HEK293T (cell line): ENCODE measurements around the gene UNKL.

ENCODE experiments used
- CTCF ChIA-PET: fragments of 350-600 bp; formaldehyde crosslinking; extraction: SDS; loops from one replicate; lab custom pipeline; 2021; ENCODE audit warnings: antibody characterized with exemption, inconsistent platforms; lab: Yijun Ruan, JAX
- POLR2A ChIA-PET: fragments of 350-600 bp; formaldehyde crosslinking; extraction: SDS; loops from one replicate; lab custom pipeline; 2020; ENCODE audit warnings: antibody characterized with exemption, inconsistent platforms; lab: Yijun Ruan, JAX
- DNase-seq: peaks from one replicate; pipeline ENCODE4 v3.0.0; 2012; ENCODE audit warnings: mixed read lengths; ENCODE audit errors: extremely low spot score
- ARNT ChIP-seq: fragments of 450-650 bp; IDR thresholded peaks from 2 replicates; pipeline ENCODE4 v1.6.1; 2017; ENCODE audit warnings: mild to moderate bottlenecking
- BHLHE40 ChIP-seq: fragments of 450-650 bp; IDR thresholded peaks from 2 replicates; pipeline ENCODE4 v1.6.1; 2016; ENCODE audit warnings: mild to moderate bottlenecking, moderate library complexity, borderline replicate concordance
- CTBP1 ChIP-seq: fragments of 450-650 bp; IDR thresholded peaks from 2 replicates; pipeline ENCODE4 v1.6.1; 2016; ENCODE audit warnings: borderline replicate concordance
- ELF4 ChIP-seq: fragments of 450-650 bp; IDR thresholded peaks from 2 replicates; pipeline ENCODE4 v1.6.1; 2017; ENCODE audit warnings: antibody characterized with exemption
- FOXA1 ChIP-seq: fragments of 450-650 bp; IDR thresholded peaks from 2 replicates; pipeline ENCODE4 v1.6.1; 2016; ENCODE audit warnings: mild to moderate bottlenecking
- FOXK2 ChIP-seq: fragments of 450-650 bp; IDR thresholded peaks from 2 replicates; pipeline ENCODE4 v1.6.1; 2016; ENCODE audit warnings: mild to moderate bottlenecking
- FOXM1 ChIP-seq: fragments of 450-650 bp; IDR thresholded peaks from 2 replicates; pipeline ENCODE4 v1.6.1; 2017; ENCODE audit warnings: mild to moderate bottlenecking, borderline replicate concordance
- HDGF ChIP-seq: fragments of 450-650 bp; IDR thresholded peaks from 2 replicates; pipeline ENCODE4 v1.6.1; 2017; ENCODE audit warnings: antibody characterized with exemption, borderline replicate concordance
- L3MBTL2 ChIP-seq: fragments of 450-650 bp; conservative IDR thresholded peaks from 2 replicates; pipeline ENCODE4 v1.6.1; 2016; ENCODE audit warnings: mild to moderate bottlenecking
- LEF1 ChIP-seq: fragments of 450-650 bp; IDR thresholded peaks from 2 replicates; pipeline ENCODE4 v1.6.1; 2017; ENCODE audit warnings: mild to moderate bottlenecking, borderline replicate concordance
- NFRKB ChIP-seq: fragments of 450-650 bp; IDR thresholded peaks from 2 replicates; pipeline ENCODE4 v1.6.1; 2016; ENCODE audit warnings: mild to moderate bottlenecking, moderate library complexity
- SP1 ChIP-seq: fragments of 450-650 bp; IDR thresholded peaks from 2 replicates; pipeline ENCODE4 v1.6.1; 2017
- SUZ12 ChIP-seq: fragments of 450-650 bp; IDR thresholded peaks from 2 replicates; pipeline ENCODE4 v1.6.1; 2016; ENCODE audit warnings: mild to moderate bottlenecking
- TARDBP ChIP-seq: fragments of 450-650 bp; IDR thresholded peaks from 2 replicates; pipeline ENCODE4 v1.6.1; 2016
- ZNF384 ChIP-seq: fragments of 450-650 bp; IDR thresholded peaks from 2 replicates; pipeline ENCODE4 v1.6.1; 2016
- TF ChIP-seq, protein P1 (sequence below): fragments of 450-650 bp; IDR thresholded peaks from 2 replicates; pipeline ENCODE4 v1.6.1; 2016

UNKL gene

DNA sequence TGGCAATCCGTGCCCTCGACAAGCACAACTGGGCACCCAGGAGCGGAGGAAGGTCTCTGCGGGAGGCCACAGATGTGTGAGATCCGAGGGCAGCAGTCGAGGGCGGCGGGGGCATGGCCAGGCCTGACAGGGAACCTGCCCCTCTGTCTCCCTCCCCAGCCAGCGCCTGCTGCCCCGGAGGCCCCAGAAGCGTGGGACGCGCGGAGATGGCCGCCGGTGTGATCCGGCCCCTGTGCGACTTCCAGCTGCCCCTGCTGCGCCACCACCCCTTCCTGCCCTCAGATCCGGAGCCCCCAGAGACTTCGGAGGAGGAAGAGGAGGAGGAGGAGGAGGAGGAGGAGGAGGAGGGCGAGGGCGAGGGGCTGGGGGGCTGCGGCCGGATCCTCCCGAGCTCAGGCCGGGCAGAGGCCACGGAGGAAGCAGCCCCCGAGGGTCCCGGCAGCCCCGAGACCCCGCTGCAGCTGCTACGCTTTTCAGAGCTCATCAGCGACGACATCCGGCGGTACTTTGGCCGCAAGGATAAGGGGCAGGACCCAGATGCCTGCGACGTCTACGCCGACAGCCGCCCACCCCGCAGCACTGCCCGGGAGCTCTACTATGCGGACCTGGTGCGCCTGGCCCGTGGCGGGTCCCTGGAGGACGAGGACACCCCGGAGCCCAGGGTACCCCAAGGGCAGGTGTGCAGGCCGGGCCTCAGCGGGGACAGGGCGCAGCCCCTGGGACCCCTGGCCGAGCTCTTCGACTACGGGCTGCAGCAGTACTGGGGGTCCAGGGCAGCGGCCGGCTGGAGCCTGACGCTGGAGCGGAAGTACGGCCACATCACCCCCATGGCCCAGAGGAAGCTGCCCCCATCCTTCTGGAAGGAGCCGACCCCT is 18.1 kb upstream of the UNKL start:
- POLR2A ChIA-PET: interaction anchor here (1.0 kb wide), 1 partner anchor 12 kb away, joined by 8 read pairs; the partner anchor contains the start of gene UQCC4
- DNase-seq: no peak
- CTCF ChIA-PET: no interaction called here
- no peak for TF ChIP-seq LEF1
- no peak for TF ChIP-seq NFRKB
- TF ChIP-seq SP1: no peak
- TF ChIP-seq CTBP1: no peak
- no peak for TF ChIP-seq SUZ12
- no peak for TF ChIP-seq FOXM1
- TF ChIP-seq FOXA1: no peak
- no peak for TF ChIP-seq ARNT
- TF ChIP-seq, protein P1, sequence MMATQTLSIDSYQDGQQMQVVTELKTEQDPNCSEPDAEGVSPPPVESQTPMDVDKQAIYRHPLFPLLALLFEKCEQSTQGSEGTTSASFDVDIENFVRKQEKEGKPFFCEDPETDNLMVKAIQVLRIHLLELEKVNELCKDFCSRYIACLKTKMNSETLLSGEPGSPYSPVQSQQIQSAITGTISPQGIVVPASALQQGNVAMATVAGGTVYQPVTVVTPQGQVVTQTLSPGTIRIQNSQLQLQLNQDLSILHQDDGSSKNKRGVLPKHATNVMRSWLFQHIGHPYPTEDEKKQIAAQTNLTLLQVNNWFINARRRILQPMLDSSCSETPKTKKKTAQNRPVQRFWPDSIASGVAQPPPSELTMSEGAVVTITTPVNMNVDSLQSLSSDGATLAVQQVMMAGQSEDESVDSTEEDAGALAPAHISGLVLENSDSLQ: no peak
- TF ChIP-seq ZNF384: no peak
- TF ChIP-seq L3MBTL2: no peak
- TF ChIP-seq BHLHE40: no peak

DNA sequence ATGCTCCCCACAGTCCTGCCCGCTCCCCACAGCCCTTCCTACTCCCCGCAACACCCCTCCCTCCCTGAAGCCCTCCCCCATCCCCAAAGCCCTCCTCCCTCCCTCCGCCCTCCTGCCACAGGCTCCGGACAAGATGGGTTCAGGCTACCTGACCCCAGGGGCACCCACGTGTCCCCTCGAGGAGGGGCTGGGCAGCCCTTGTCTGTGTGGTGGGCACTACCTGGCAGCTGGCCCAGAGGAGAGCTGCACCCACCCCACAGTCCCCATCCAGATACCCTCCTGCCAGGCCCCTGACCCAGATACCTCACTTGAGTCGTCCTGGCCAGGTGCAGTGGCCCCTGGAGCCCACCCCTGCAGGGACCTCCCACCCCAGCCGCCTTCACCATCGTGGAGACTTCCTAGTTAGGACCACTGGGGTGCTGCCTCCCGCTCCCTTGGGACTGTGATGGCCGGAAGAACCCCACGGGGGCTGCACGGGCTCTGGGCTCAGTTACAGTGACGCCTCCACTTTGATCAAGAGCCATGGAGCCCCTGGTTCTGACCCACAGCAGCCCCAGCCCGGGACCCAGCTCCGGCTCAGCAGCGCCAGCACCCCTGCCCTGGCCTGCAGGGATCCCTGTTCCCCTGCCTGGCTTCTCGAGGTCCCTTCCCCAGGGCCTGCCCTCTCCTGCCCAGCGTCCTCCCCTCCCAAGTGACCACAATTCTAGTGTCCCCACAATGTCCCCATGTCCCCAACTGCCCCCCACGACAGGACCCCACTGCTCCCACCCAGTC is 17.2 kb upstream of the UNKL start:
- CTCF ChIA-PET: no interaction called here
- DNase-seq: no peak
- POLR2A ChIA-PET: interaction anchor here (2.9 kb wide), 1 partner anchor 11 kb away, joined by 18 read pairs; the partner anchor contains the start of gene UQCC4
- TF ChIP-seq FOXA1 (no peak), HDGF (no peak), ELF4 (no peak), LEF1 (no peak), SUZ12 (no peak), FOXM1 (no peak), SP1 (no peak), TARDBP (no peak), BHLHE40 (no peak), ZNF384 (no peak), ARNT (no peak), FOXK2 (no peak), L3MBTL2 (no peak), NFRKB (no peak)
- TF ChIP-seq, protein P1: no peak

DNA sequence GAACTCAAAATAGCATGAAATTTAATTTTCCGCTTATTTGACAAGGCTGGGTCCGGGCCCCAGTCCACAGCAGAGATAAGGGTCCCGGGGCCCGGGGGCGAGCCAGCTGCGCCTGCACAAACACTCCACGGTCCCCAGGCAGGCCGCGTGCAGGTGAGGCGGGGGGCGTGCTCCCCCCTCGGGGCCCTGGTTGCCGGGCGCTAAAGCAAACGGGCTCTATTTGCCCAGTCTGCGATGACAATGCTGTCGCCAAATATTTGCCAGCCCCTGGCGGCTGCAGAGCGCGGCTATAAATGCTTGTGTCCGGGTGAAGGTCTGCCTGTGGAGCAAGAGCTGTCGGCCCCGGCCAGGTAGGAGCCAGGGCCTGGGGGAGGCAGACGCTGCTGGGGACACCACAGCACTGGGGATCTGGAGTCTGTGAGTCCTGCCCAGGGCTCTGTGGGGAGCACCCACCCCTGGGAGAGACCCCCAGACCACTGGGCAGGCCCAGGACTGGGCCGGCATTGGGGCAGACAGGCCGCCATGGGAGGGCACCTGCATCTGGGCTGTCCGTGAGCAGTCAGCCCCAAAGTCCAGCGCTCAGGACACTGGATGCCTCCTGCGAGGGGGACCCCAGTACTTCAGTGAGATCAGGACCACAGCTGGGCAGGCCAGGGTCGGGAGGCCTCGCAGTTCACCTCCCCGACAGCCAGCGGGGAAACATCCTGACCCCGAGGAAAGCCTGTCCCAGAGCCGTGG is 16.4 kb upstream of the UNKL start, which contains the start of gene PERCC1:
Gene PERCC1 (plus strand): TSS at position 320 of the 738 bp plus-strand sequence. CDS start 1,516 bp downstream, outside the sequence.
- DNase-seq: no peak
- CTCF ChIA-PET: no interaction called here
- POLR2A ChIA-PET: interaction anchor here (2.9 kb wide), 1 partner anchor 10 kb away, joined by 18 read pairs; the partner anchor contains the start of gene UQCC4
- no peak for TF ChIP-seq FOXA1
- no peak for TF ChIP-seq NFRKB
- TF ChIP-seq TARDBP: no peak
- TF ChIP-seq BHLHE40: no peak
- no peak for TF ChIP-seq ELF4
- TF ChIP-seq HDGF: no peak
- no peak for TF ChIP-seq FOXM1
- TF ChIP-seq SUZ12: no peak
- no peak for TF ChIP-seq CTBP1
- no peak for TF ChIP-seq ZNF384
- no peak for TF ChIP-seq L3MBTL2
- TF ChIP-seq ARNT: no peak
- TF ChIP-seq, protein P1: no peak
- TF ChIP-seq FOXK2: no peak
- TF ChIP-seq LEF1: no peak
- TF ChIP-seq SP1: no peak

DNA sequence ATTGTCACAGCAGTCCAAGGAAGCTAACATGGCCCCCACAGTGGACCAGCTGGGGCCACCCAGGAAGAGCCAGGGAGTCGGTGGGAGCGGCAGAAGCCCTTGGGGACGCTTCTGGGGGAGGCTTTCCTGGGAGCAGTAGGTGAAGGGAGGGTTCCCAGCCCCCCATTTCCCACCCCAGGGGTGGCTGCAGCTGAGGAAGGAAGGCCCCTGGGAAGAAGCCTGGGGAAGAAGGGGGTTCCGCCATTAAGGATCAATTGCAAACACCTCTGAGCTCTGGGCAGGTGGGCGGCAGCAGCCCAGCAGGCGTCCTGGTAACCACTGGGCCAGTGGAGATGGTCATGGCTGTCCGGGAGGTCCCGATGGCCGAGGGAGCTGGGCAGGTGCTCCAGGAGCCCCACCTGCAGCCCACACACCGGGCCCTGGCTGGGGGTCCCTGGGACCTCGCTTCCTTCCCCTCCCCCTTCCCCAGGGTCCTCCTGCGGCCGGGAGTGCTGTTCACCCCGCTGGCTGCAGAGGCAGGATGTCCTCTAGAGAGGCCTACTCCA is 15.8 kb upstream of the UNKL start:
- CTCF ChIA-PET: no interaction called here
- TF ChIP-seq FOXM1 (no peak), FOXA1 (no peak), NFRKB (no peak), BHLHE40 (no peak), L3MBTL2 (no peak), LEF1 (no peak), SUZ12 (no peak), TARDBP (no peak), SP1 (no peak), FOXK2 (no peak)
- DNase-seq: no peak
- POLR2A ChIA-PET: interaction anchor here (2.9 kb wide), 1 partner anchor 9 kb away, joined by 18 read pairs; the partner anchor contains the start of gene UQCC4
